B cell (primary cell): ENCODE data around the gene GRK3. TPM values are rescaled to one million over a fixed set of nuclear protein-coding genes. Genes with fewer than 3 reads are reported as not detected.
A peak's percentile ranks its signal among the peaks of the same experiment; 100 is the strongest.
"Not testable (repeated sequence)": the region's sequence is repeated elsewhere in the genome, so short reads cannot be mapped to it uniquely, and the experiment has no call there.

Source experiments
- ATAC-seq: fragments of 200-7000 bp; cut with Tn5 transposase; one replicate; pipeline ENCODE4 v1.10.0; 2021; ENCODE audit warnings: low read depth, mild to moderate bottlenecking, moderate number of reproducible peaks, moderate library complexity
- CTCF ChIA-PET: fragments of 350-600 bp; sonication (Branson Sonifier 250); formaldehyde crosslinking; loops from one replicate; lab custom pipeline; 2021; ENCODE audit warnings: antibody characterized with exemption, inconsistent platforms; lab: Charles Lee
- POLR2A ChIA-PET: fragments of 350-600 bp; sonication (Branson Sonifier 250); formaldehyde crosslinking; loops from one replicate; lab custom pipeline; 2021; ENCODE audit warnings: antibody characterized with exemption; lab: Charles Lee
- DNase-seq: peaks from one replicate; pipeline ENCODE4 v3.0.0; 2013
- H2AFZ ChIP-seq: 2 replicates; pipeline ENCODE4 v1.6.1; 2012; ENCODE audit warnings: mild to moderate bottlenecking, low read depth, low read length; ENCODE audit not compliant: insufficient read depth, poor library complexity, severe bottlenecking
- H3K27ac ChIP-seq, 2 donors: 1 replicate in 1 of 2; 2 replicates in 1 of 2; pipeline ENCODE4 v1.5.1; 2012 to 2013; ENCODE audit warnings: low read length in 2 of 2, mild to moderate bottlenecking in 2 of 2, moderate library complexity in 1 of 2
- H3K27me3 ChIP-seq, 4 experiments: fragments of 200-600 bp in 1 of 4; sonication (generic) in 1 of 4; replicated peaks in 1 of 4; 1 replicate in 2 of 4; 2 replicates in 2 of 4; pipeline versions ENCODE4 v1.6.1 to v1.7.0; 2013 to 2016; ENCODE audit warnings: low read length in 3 of 4, mild to moderate bottlenecking in 2 of 4, mixed read lengths in 1 of 4, moderate library complexity in 1 of 4; ENCODE audit not compliant: insufficient read depth in 4 of 4, control insufficient read depth in 3 of 4; ENCODE audit errors: control extremely low read depth in 1 of 4
- H3K36me3 ChIP-seq, 2 experiments: replicated peaks in 1 of 2; 1 replicate in 1 of 2; 2 replicates in 1 of 2; pipeline versions ENCODE4 v1.6.1 to v1.7.1; 2013; ENCODE audit warnings: low read length in 1 of 2; ENCODE audit not compliant: insufficient read depth in 2 of 2, control insufficient read depth in 1 of 2; ENCODE audit errors: control extremely low read depth in 1 of 2, extremely low read depth in 1 of 2
- H3K4me1 ChIP-seq, 2 donors: fragments of 200-600 bp in 1 of 2; sonication (generic) in 1 of 2; 1 replicate in 1 of 2; 2 replicates in 1 of 2; pipeline versions ENCODE4 v1.5.1 to v1.6.1; 2013 to 2017; ENCODE audit warnings: low read length in 2 of 2; ENCODE audit not compliant: control insufficient read depth in 2 of 2, insufficient read depth in 2 of 2
- H3K4me2 ChIP-seq: replicated peaks from 2 replicates; pipeline ENCODE3; 2012; ENCODE audit warnings: mild to moderate bottlenecking, low read depth, low read length; ENCODE audit not compliant: poor library complexity, severe bottlenecking
- H3K4me3 ChIP-seq, 5 experiments: fragments of 200-600 bp in 1 of 5; sonication (generic) in 1 of 5; 1 replicate in 3 of 5; 2 replicates in 2 of 5; pipeline versions ENCODE4 v1.5.1 to v1.7.0; 2011 to 2016; ENCODE audit warnings: low read length in 4 of 5, mild to moderate bottlenecking in 4 of 5, low read depth in 2 of 5, control low read depth in 1 of 5, moderate library complexity in 1 of 5; ENCODE audit not compliant: insufficient read depth in 1 of 5; ENCODE audit errors: control extremely low read depth in 1 of 5, extremely low read depth in 1 of 5
- H3K79me2 ChIP-seq: fragments of 200-600 bp; sonication (generic); one replicate; pipeline ENCODE4 v1.6.0; 2016; ENCODE audit warnings: low read length; ENCODE audit not compliant: control insufficient read depth, insufficient read depth
- H3K9ac ChIP-seq: fragments of 200-600 bp; sonication (generic); 2 replicates; pipeline ENCODE4 v1.6.1; 2017; ENCODE audit warnings: mild to moderate bottlenecking, low read length, moderate library complexity
- H3K9me3 ChIP-seq, 3 donors: one replicate each; pipeline versions ENCODE4 v1.6.1 to v1.7.1; 2013; ENCODE audit warnings: low read length in 2 of 3; ENCODE audit not compliant: control insufficient read depth in 2 of 3, insufficient read depth in 1 of 3; ENCODE audit errors: control extremely low read depth in 1 of 3
- H4K20me1 ChIP-seq: 2 replicates; pipeline ENCODE4 v1.6.0; 2012; ENCODE audit warnings: mild to moderate bottlenecking, low read length; ENCODE audit not compliant: insufficient read depth, control insufficient read depth, poor library complexity, severe bottlenecking
- H3K27ac Mint-ChIP-seq: one replicate; pipeline ENCODE4 v1.8.0; 2021; ENCODE audit warnings: mixed read lengths
- H3K27me3 Mint-ChIP-seq: one replicate; pipeline ENCODE4 v1.8.0; 2021; ENCODE audit warnings: mixed read lengths
- H3K4me1 Mint-ChIP-seq: one replicate; pipeline ENCODE4 v1.8.0; 2021; ENCODE audit warnings: mixed read lengths
- H3K4me3 Mint-ChIP-seq: one replicate; pipeline ENCODE4 v1.8.0; 2021; ENCODE audit warnings: mixed read lengths
- H3K9me3 Mint-ChIP-seq: one replicate; pipeline ENCODE4 v1.8.0; 2022; ENCODE audit warnings: mixed read lengths; ENCODE audit not compliant: insufficient read depth
- EZH2 ChIP-seq: IDR thresholded peaks from 2 replicates; pipeline ENCODE4 v1.6.1; 2012; ENCODE audit warnings: borderline replicate concordance, low read depth, mild to moderate bottlenecking, moderate library complexity, low read length; ENCODE audit not compliant: insufficient read depth, poor library complexity, severe bottlenecking
- WGBS: methylation state at CpG from one replicate; pipeline ENCODE4 v1.1.5; 2013; ENCODE audit warnings: missing lambda C conversion rate; ENCODE audit not compliant: insufficient coverage; 5-methylcytosine and 5-hydroxymethylcytosine counted together
- intact Hi-C: fragments of 100-400 bp; cut with micrococcal nuclease; formaldehyde crosslinking; loops from one replicate; pipeline ENCODE4 v1.10.0; 2022
- polyA plus RNA-seq: library from polyadenylated mRNA; depleted of rRNA; stranded (reverse); fragments of >200 nt; gene quantifications from 2 replicates; pipeline ENCODE4 v1.2.3, GENCODE V29; 2012
- total RNA-seq, 2 donors: library from RNA; stranded (reverse); fragments of 120-200 nt in 1 of 2; gene quantifications; 1 replicate in 1 of 2; 2 replicates in 1 of 2; pipeline versions ENCODE4 v1.2.3 to v1.2.4, GENCODE V29; 2013 to 2022
- TF ChIP-seq, protein P1 (sequence below): fragments of 200-600 bp; IDR thresholded peaks from one replicate; pipeline ENCODE4 v1.8.0; 2022; ENCODE audit warnings: antibody characterized with exemption, mild to moderate bottlenecking

The GRK3 gene
- total and polyA plus RNA-seq, 2 donors (not counting 1 experiment from before 2014, with no cell fraction given): 17.6 to 61.0 TPM

GRCh38 chr22:25593323-25593722 is 28.8 kb downstream of the GRK3 start:
- H3K4me3 ChIP-seq, H3K27ac ChIP-seq, H3K9ac ChIP-seq, ATAC-seq, H3K4me1 ChIP-seq, H3K27ac Mint-ChIP-seq, H2AFZ ChIP-seq, intact Hi-C loops, DNase-seq, H3K27me3 ChIP-seq, H3K4me2 ChIP-seq, H3K9me3 Mint-ChIP-seq, H3K4me3 Mint-ChIP-seq, H3K27me3 Mint-ChIP-seq, POLR2A ChIA-PET, CTCF ChIA-PET, H3K9me3 ChIP-seq: not testable (repeated sequence)
- peaks cover 97% of the 10 kb centered on the region for H3K79me2 ChIP-seq
- H3K4me1 Mint-ChIP-seq: peaks cover 45% of the 10 kb centered on the region
- peaks cover 4 to 17% of the 10 kb centered on the region in 2 experiments for H3K36me3 ChIP-seq
- H4K20me1 ChIP-seq: peaks cover 59% of the 10 kb centered on the region
- WGBS: no CpG with 5 or more reads among the region's 2 CpGs

- 100% methylated on average over 1 of the region's 1 CpG for WGBS
- ATAC-seq (no peak), DNase-seq (no peak)
- CTCF ChIA-PET: interaction anchor here (0.7 to 1.8 kb wide), 2 partner anchors 53 to 55 kb away, joined by 3 to 9 read pairs; no protein-coding TSS in a partner anchor
- Histone ChIP-seq H3K4me3 (no peak overlapping the region), H3K9me3 (peaks cover 0 to 1% (median 0%) of the 10 kb centered on the region in 3 donors), H3K4me2 (no peak overlapping the region), H3K27me3 (no peaks in the 10 kb centered on the region), H2AFZ (no peak overlapping the region), H3K79me2 (peaks cover 94% of the 10 kb centered on the region), H3K27ac (no peak overlapping the region), H3K9ac (no peak overlapping the region), H3K4me1 (peaks cover 11 to 29% of the 10 kb centered on the region in 2 donors), H4K20me1 (peaks cover 45% of the 10 kb centered on the region), H3K36me3 (peaks cover 0 to 11% of the 10 kb centered on the region in 2 experiments)
- intact Hi-C loops: no loop called here
- H3K27ac Mint-ChIP-seq: peak overlapping the region; percentile 2
- peak overlapping the region; percentile 2 for H3K4me3 Mint-ChIP-seq
- H3K4me1 Mint-ChIP-seq: peaks cover 60% of the 10 kb centered on the region
- TF ChIP-seq EZH2: no peak
- TF ChIP-seq, protein P1, sequence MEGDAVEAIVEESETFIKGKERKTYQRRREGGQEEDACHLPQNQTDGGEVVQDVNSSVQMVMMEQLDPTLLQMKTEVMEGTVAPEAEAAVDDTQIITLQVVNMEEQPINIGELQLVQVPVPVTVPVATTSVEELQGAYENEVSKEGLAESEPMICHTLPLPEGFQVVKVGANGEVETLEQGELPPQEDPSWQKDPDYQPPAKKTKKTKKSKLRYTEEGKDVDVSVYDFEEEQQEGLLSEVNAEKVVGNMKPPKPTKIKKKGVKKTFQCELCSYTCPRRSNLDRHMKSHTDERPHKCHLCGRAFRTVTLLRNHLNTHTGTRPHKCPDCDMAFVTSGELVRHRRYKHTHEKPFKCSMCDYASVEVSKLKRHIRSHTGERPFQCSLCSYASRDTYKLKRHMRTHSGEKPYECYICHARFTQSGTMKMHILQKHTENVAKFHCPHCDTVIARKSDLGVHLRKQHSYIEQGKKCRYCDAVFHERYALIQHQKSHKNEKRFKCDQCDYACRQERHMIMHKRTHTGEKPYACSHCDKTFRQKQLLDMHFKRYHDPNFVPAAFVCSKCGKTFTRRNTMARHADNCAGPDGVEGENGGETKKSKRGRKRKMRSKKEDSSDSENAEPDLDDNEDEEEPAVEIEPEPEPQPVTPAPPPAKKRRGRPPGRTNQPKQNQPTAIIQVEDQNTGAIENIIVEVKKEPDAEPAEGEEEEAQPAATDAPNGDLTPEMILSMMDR: no peak
- no peaks in the 10 kb centered on the region for H3K27me3 Mint-ChIP-seq
- POLR2A ChIA-PET: no interaction called here
- H3K9me3 Mint-ChIP-seq: peaks cover 2% of the 10 kb centered on the region
Observed at GRCh38 chr22:25598609-25599008, 34.1 kb downstream of the GRK3 start.
